Measurements from ENCODE around the gene LRRC23. TPM values are rescaled to one million over a fixed set of nuclear protein-coding genes. Genes with fewer than 3 reads are reported as not detected.

LRRC23 gene
- total and polyA plus RNA-seq, 9 of the 15 experiments (the other 6 are each of a cell fraction or from before 2014, with no cell fraction given): 2.2 to 7.0 (median 3.0) TPM

DNA sequence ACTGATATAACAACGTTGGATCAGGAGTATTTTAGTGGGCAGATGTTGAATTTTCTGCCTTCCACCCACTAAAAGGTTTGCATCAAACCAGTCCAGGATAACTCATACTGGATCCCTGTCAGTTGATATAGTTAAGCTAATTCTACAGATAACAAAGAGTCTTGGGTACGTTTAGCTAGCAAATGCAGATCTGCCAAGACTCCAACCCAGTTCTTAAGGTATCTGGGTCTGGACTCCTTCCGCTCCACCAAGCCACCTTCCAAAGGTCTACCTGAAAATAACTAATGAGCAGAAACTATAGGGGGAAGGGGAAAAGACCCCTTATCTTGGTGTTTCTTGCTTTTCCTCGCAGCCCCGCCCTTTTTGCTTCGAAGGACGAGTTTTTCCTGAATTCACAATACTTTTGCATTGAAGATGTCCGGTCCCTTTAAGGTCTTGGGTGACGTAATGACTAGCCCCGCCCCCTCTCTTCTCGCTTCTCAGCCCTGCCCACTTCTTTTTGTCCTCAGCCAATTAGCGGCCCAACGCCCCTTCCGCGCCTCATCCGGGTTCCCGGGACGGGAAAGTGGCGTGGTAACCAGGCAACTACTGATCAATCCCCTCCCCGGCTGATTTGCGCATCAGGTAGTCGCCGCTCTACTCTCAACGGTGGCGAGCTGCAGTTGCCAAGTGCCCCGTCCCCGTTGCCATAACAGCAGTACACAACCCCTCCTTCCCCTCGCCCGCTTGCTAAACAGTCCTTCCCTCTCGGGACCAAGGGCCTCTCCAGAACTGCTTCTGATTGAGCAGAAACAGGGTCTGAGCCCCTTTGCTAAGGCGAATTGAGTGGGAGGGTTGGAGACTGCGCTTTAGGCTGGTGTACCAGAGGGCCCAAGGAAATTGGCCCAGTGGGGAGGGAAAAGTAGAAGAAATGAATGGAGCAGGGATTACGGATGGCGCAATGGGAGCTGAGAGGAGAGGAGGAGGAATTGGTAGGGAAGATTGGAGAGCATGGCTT lies at the start of gene LRRC23 (continued):
- TF ChIP-seq, protein P1, sequence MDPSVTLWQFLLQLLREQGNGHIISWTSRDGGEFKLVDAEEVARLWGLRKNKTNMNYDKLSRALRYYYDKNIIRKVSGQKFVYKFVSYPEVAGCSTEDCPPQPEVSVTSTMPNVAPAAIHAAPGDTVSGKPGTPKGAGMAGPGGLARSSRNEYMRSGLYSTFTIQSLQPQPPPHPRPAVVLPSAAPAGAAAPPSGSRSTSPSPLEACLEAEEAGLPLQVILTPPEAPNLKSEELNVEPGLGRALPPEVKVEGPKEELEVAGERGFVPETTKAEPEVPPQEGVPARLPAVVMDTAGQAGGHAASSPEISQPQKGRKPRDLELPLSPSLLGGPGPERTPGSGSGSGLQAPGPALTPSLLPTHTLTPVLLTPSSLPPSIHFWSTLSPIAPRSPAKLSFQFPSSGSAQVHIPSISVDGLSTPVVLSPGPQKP (CRISPR knock-in tag; IDR thresholded peaks at IDR 0.05): no peak
- TF ChIP-seq TCF7L2 (IDR thresholded peaks at IDR 0.05; ENCODE audit: low read depth, low read length) (no peak), ZKSCAN1 (IDR thresholded peaks at IDR 0.05; ENCODE audit: low read depth, low read length) (no peak), SMARCB1 (IDR thresholded peaks at IDR 0.05; ENCODE audit: insufficient read length, low read depth) (no peak), XRCC5 (IDR thresholded peaks at IDR 0.05; ENCODE audit: low read depth, low read length) (0 out of 2 replicates have a peak, but pooled peaks have one; percentile 24), BHLHE40 (IDR thresholded peaks at IDR 0.05; ENCODE audit: low read length) (no peak), FOXK2 (conservative IDR thresholded peaks at IDR 0.05 in 1 of 2, IDR thresholded peaks at IDR 0.05 in 1 of 2; ENCODE audit: low read depth in 2 of 2) (no peak), RBM25 (IDR thresholded peaks at IDR 0.05; ENCODE audit: low read depth, low read length, severe bottlenecking) (no peak), NRF1 (conservative IDR thresholded peaks at IDR 0.05 in 1 of 2, IDR thresholded peaks at IDR 0.05 in 1 of 2) (peak; percentile 60 to 68; a peak in 3 of 4 replicates)
- TF ChIP-seq, protein P2, sequence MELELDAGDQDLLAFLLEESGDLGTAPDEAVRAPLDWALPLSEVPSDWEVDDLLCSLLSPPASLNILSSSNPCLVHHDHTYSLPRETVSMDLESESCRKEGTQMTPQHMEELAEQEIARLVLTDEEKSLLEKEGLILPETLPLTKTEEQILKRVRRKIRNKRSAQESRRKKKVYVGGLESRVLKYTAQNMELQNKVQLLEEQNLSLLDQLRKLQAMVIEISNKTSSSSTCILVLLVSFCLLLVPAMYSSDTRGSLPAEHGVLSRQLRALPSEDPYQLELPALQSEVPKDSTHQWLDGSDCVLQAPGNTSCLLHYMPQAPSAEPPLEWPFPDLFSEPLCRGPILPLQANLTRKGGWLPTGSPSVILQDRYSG (tag; conservative IDR thresholded peaks at IDR 0.05; ENCODE audit: low read depth): no peak
- TF ChIP-seq, protein P3, sequence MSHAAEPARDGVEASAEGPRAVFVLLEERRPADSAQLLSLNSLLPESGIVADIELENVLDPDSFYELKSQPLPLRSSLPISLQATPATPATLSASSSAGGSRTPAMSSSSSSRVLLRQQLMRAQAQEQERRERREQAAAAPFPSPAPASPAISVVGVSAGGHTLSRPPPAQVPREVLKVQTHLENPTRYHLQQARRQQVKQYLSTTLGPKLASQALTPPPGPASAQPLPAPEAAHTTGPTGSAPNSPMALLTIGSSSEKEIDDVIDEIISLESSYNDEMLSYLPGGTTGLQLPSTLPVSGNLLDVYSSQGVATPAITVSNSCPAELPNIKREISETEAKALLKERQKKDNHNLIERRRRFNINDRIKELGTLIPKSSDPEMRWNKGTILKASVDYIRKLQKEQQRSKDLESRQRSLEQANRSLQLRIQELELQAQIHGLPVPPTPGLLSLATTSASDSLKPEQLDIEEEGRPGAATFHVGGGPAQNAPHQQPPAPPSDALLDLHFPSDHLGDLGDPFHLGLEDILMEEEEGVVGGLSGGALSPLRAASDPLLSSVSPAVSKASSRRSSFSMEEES (CRISPR knock-in tag; IDR thresholded peaks at IDR 0.05): no peak
